SK-N-SH (cell line): ENCODE results near the gene ASIC2. TPM values are rescaled to one million over a fixed set of nuclear protein-coding genes. Genes with fewer than 3 reads are reported as not detected.

ENCODE experiments used
- CTCF ChIA-PET: fragments of 300-600, 350-600 bp; formaldehyde crosslinking; extraction: SDS; loops from one replicate; lab custom pipeline; 2021; lab: Yijun Ruan, JAX
- POLR2A ChIA-PET: fragments of 350-600 bp; sonication (Branson Sonifier 250); formaldehyde crosslinking; extraction: SDS; loops from one replicate; lab custom pipeline; 2020; ENCODE audit warnings: antibody characterized with exemption, inconsistent platforms; lab: Yijun Ruan, JAX
- DNase-seq: peaks from one replicate; pipeline ENCODE4 v3.0.0; 2012
- H2AFZ ChIP-seq: fragments of 200-600 bp; sonication (generic); 2 replicates; pipeline ENCODE4 v1.8.1; 2016; ENCODE audit warnings: antibody characterized with exemption, mild to moderate bottlenecking, low read depth
- H3F3A ChIP-seq: fragments of 200-600 bp; sonication (generic); replicated peaks from 2 replicates; pipeline ENCODE3; 2016; ENCODE audit warnings: antibody characterized with exemption, mild to moderate bottlenecking; ENCODE audit not compliant: insufficient read depth
- H3K27ac ChIP-seq, 2 experiments: fragments of 200-500 bp in 1 of 2; fragments of 200-600 bp in 1 of 2; sonication (Bioruptor generic) in 1 of 2; sonication (generic), shearing (Covaris generic) in 1 of 2; 2 replicates each; pipeline versions ENCODE4 v1.5.1 to v1.6.1; 2014 to 2016; ENCODE audit warnings: low read depth in 2 of 2, inconsistent platforms in 1 of 2, low read length in 1 of 2, mild to moderate bottlenecking in 1 of 2, mixed read lengths in 1 of 2
- H3K27me3 ChIP-seq: fragments of 200-600 bp; sonication (generic), shearing (Covaris generic); 2 replicates; pipeline ENCODE4 v1.6.1; 2016; ENCODE audit warnings: mixed run types; ENCODE audit not compliant: insufficient read depth
- H3K36me3 ChIP-seq, 2 experiments: fragments of 200-500 bp in 1 of 2; fragments of 200-600 bp in 1 of 2; sonication (Bioruptor generic) in 1 of 2; sonication (generic) in 1 of 2; replicated peaks in 1 of 2; 2 replicates each; pipeline versions ENCODE3 to v1.5.1; 2014 to 2016; ENCODE audit warnings: low read length in 1 of 2, mild to moderate bottlenecking in 1 of 2; ENCODE audit not compliant: insufficient read depth in 2 of 2, control insufficient read depth in 1 of 2
- H3K4me1 ChIP-seq, 2 experiments: fragments of 200-500 bp in 1 of 2; fragments of 200-600 bp in 1 of 2; sonication (Bioruptor generic) in 1 of 2; sonication (generic), shearing (Covaris generic) in 1 of 2; 2 replicates each; pipeline versions ENCODE4 v1.5.1 to v1.6.1; 2014 to 2016; ENCODE audit warnings: low read depth in 1 of 2, low read length in 1 of 2, mixed run types in 1 of 2; ENCODE audit not compliant: insufficient read depth in 2 of 2, control insufficient read depth in 1 of 2
- H3K4me2 ChIP-seq: fragments of 200-600 bp; sonication (generic), shearing (Covaris generic); 2 replicates; pipeline ENCODE4 v1.6.1; 2017; ENCODE audit warnings: mixed run types
- H3K4me3 ChIP-seq, 2 experiments: fragments of 200-500 bp in 1 of 2; fragments of 200-600 bp in 1 of 2; sonication (Bioruptor generic) in 1 of 2; sonication (generic), shearing (Covaris generic) in 1 of 2; 2 replicates each; pipeline versions ENCODE4 v1.5.1 to v1.8.1; 2014 to 2016; ENCODE audit warnings: low read depth in 2 of 2, inconsistent platforms in 1 of 2, low read length in 1 of 2, mild to moderate bottlenecking in 1 of 2, mixed read lengths in 1 of 2, moderate library complexity in 1 of 2
- H3K79me2 ChIP-seq: fragments of 200-600 bp; sonication (generic); 2 replicates; pipeline ENCODE4 v1.8.1; 2017; ENCODE audit warnings: mild to moderate bottlenecking; ENCODE audit not compliant: insufficient read depth
- H3K9ac ChIP-seq: fragments of 200-600 bp; sonication (generic); 2 replicates; pipeline ENCODE4 v1.6.1; 2017; ENCODE audit warnings: mixed run types
- H3K9me2 ChIP-seq: fragments of 200-600 bp; sonication (generic); 2 replicates; pipeline ENCODE4 v1.6.1; 2017; ENCODE audit warnings: mixed run types
- H3K9me3 ChIP-seq: fragments of 200-600 bp; sonication (generic); 2 replicates; pipeline ENCODE4 v1.6.1; 2017; ENCODE audit warnings: mixed run types, mild to moderate bottlenecking, moderate library complexity
- H4K20me1 ChIP-seq: fragments of 200-600 bp; sonication (generic); 2 replicates; pipeline ENCODE4 v1.6.1; 2017; ENCODE audit warnings: mild to moderate bottlenecking, mixed run types; ENCODE audit not compliant: insufficient read depth
- CHD2 ChIP-seq: fragments of 150-350 bp; IDR thresholded peaks from 2 replicates; pipeline ENCODE4 v1.6.1; 2018; ENCODE audit warnings: low read length; ENCODE audit not compliant: partially characterized antibody
- FOXJ3 ChIP-seq: sonication (generic); formaldehyde crosslinking; IDR thresholded peaks from 2 replicates; pipeline ENCODE4 v1.5.1; 2020; ENCODE audit warnings: mild to moderate bottlenecking, missing genetic modification reagents
- GABPA ChIP-seq: IDR thresholded peaks from 2 replicates; pipeline ENCODE4 v1.4.0; 2012; ENCODE audit warnings: low read depth, mild to moderate bottlenecking
- JUND ChIP-seq: IDR thresholded peaks from 2 replicates; pipeline ENCODE4 v1.4.0; 2012
- MAX ChIP-seq: IDR thresholded peaks from 2 replicates; pipeline ENCODE4 v1.4.0; 2012; ENCODE audit warnings: low read depth
- NRF1 ChIP-seq: IDR thresholded peaks from 2 replicates; pipeline ENCODE4 v1.6.1; 2012; ENCODE audit warnings: low read depth, mild to moderate bottlenecking, low read length
- RFX5 ChIP-seq: IDR thresholded peaks from 2 replicates; pipeline ENCODE4 v1.6.1; 2012; ENCODE audit warnings: mild to moderate bottlenecking, improper control_type of control experiment, low read length
- SIN3A ChIP-seq: IDR thresholded peaks from 2 replicates; pipeline ENCODE4 v1.6.1; 2012; ENCODE audit warnings: low read depth, mild to moderate bottlenecking, low read length, moderate library complexity, borderline replicate concordance
- ZBTB33 ChIP-seq: IDR thresholded peaks from 2 replicates; pipeline ENCODE4 v1.4.0; 2012; ENCODE audit warnings: low read depth, borderline replicate concordance
- WGBS: methylation state at CpG from one replicate; pipeline ENCODE4 v1.1.6; 2017; ENCODE audit warnings: low lambda C conversion rate; 5-methylcytosine and 5-hydroxymethylcytosine counted together
- polyA plus RNA-seq, 3 experiments: library from polyadenylated mRNA; depleted of rRNA; stranded (reverse); fragments of >200 nt; gene quantifications; 2 replicates each; pipeline ENCODE4 v1.2.3, GENCODE V29; 2012
- TF ChIP-seq, protein P1 (sequence below): fragments of 150-350 bp; IDR thresholded peaks from 2 replicates; pipeline ENCODE4 v1.6.1; 2016; ENCODE audit warnings: mild to moderate bottlenecking, low read depth, low read length
- TF ChIP-seq, protein P2 (sequence below): IDR thresholded peaks from 2 replicates; pipeline ENCODE4 v1.4.0; 2012; ENCODE audit warnings: low read depth, borderline replicate concordance

The ASIC2 gene
- polyA plus RNA-seq, 1 of the 3 experiments (the other 2 are of a cell fraction): 0.08 TPM

DNA sequence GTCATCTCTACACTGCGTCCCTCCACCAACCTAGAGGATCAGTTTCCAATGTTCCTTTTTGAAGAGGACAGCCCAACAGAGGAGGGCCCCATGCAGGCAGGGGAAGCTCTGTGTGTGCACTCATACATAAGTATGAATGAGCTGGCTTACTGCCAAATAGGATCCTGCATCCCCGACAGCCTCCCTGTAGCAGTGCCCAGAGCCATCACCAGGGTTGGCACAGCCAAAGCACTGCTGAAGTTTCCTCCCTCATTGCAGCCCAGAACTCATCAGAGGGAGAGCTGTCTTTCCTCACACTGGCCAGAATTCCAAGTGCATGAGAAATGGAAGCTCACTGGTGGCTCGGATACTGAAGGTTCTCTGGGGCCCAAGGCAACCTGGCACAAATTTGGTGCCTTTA is 114.4 kb downstream of the ASIC2 start:
- Histone ChIP-seq H3K4me2 (no peak overlapping the region), H3K36me3 (no peaks in the 10 kb centered on the region), H3K79me2 (no peaks in the 10 kb centered on the region), H4K20me1 (no peaks in the 10 kb centered on the region), H3K9me2 (no peaks in the 10 kb centered on the region), H3F3A (no peaks in the 10 kb centered on the region), H3K4me1 (no peaks in the 10 kb centered on the region; a peak in 2 of 4 replicates), H3K9me3 (no peaks in the 10 kb centered on the region), H3K27me3 (no peaks in the 10 kb centered on the region; the same call in 1 of the 2 replicates), H3K27ac (no peak overlapping the region), H2AFZ (no peak overlapping the region), H3K4me3 (no peak overlapping the region), H3K9ac (no peak overlapping the region)
- DNase-seq: no peak
- 57% methylated on average over 2 of the region's 3 CpGs for WGBS
- ChIA-PET POLR2A (interaction anchor here (0.6 kb wide), 1 partner anchor 495 kb away, joined by 3 read pairs; no protein-coding TSS in a partner anchor), CTCF (interaction anchor here (0.7 to 1.3 kb wide), 2 partner anchors 9 to 495 kb away, joined by 3 to 4 read pairs; no protein-coding TSS in a partner anchor)
- TF ChIP-seq FOXJ3 (CRISPR knock-in tag): no peak
- TF ChIP-seq, protein P1, sequence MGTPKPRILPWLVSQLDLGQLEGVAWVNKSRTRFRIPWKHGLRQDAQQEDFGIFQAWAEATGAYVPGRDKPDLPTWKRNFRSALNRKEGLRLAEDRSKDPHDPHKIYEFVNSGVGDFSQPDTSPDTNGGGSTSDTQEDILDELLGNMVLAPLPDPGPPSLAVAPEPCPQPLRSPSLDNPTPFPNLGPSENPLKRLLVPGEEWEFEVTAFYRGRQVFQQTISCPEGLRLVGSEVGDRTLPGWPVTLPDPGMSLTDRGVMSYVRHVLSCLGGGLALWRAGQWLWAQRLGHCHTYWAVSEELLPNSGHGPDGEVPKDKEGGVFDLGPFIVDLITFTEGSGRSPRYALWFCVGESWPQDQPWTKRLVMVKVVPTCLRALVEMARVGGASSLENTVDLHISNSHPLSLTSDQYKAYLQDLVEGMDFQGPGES: no peak
- TF ChIP-seq, protein P2, sequence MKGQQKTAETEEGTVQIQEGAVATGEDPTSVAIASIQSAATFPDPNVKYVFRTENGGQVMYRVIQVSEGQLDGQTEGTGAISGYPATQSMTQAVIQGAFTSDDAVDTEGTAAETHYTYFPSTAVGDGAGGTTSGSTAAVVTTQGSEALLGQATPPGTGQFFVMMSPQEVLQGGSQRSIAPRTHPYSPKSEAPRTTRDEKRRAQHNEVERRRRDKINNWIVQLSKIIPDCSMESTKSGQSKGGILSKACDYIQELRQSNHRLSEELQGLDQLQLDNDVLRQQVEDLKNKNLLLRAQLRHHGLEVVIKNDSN: no peak
- TF ChIP-seq MAX: no peak

GRCh38 chr17:33175562-33175961 is 117.5 kb downstream of the ASIC2 start:
- WGBS: 32% methylated on average over 8 of the region's 8 CpGs
- Histone ChIP-seq H3F3A (no peaks in the 10 kb centered on the region), H3K27me3 (no peaks in the 10 kb centered on the region; the same call in 1 of the 2 replicates), H3K27ac (no peak overlapping the region), H2AFZ (no peak overlapping the region), H3K36me3 (no peaks in the 10 kb centered on the region), H3K4me1 (peaks cover 0 to 4% of the 10 kb centered on the region in 2 experiments; a peak in 1 of 4 replicates), H3K9me2 (no peaks in the 10 kb centered on the region), H3K9me3 (no peaks in the 10 kb centered on the region), H4K20me1 (no peaks in the 10 kb centered on the region), H3K79me2 (no peaks in the 10 kb centered on the region), H3K9ac (no peak overlapping the region), H3K4me3 (no peak overlapping the region), H3K4me2 (no peak overlapping the region)
- DNase-seq: no peak
- TF ChIP-seq RFX5: no peak
- no peak for TF ChIP-seq CHD2
- TF ChIP-seq JUND: no peak
- TF ChIP-seq SIN3A: no peak
- no peak for TF ChIP-seq ZBTB33
- TF ChIP-seq GABPA: no peak
- no peak for TF ChIP-seq NRF1
- CTCF ChIA-PET: no interaction called here
- POLR2A ChIA-PET: no interaction called here
